Fibroblast of lung (primary cell): ENCODE data around the gene SH3TC1.

Experiments used
- EZH2 ChIP-seq: IDR thresholded peaks from 2 replicates; pipeline ENCODE4 v1.5.1; 2012; ENCODE audit warnings: low read length, control low read depth, mild to moderate bottlenecking; ENCODE audit errors: missing control alignments
- TF ChIP-seq, protein P1 (sequence below), 2 donors: IDR thresholded peaks in 1 of 2; conservative IDR thresholded peaks in 1 of 2; 1 replicate in 1 of 2; 2 replicates in 1 of 2; pipeline ENCODE4 v1.5.1; 2011 to 2012; ENCODE audit warnings: low read length in 2 of 2, control low read depth in 1 of 2, inconsistent platforms in 1 of 2, low read depth in 1 of 2, mild to moderate bottlenecking in 1 of 2

GRCh38 chr4:8216443-8217245, 17.6 kb downstream of the SH3TC1 start:
- TF ChIP-seq, protein P1, sequence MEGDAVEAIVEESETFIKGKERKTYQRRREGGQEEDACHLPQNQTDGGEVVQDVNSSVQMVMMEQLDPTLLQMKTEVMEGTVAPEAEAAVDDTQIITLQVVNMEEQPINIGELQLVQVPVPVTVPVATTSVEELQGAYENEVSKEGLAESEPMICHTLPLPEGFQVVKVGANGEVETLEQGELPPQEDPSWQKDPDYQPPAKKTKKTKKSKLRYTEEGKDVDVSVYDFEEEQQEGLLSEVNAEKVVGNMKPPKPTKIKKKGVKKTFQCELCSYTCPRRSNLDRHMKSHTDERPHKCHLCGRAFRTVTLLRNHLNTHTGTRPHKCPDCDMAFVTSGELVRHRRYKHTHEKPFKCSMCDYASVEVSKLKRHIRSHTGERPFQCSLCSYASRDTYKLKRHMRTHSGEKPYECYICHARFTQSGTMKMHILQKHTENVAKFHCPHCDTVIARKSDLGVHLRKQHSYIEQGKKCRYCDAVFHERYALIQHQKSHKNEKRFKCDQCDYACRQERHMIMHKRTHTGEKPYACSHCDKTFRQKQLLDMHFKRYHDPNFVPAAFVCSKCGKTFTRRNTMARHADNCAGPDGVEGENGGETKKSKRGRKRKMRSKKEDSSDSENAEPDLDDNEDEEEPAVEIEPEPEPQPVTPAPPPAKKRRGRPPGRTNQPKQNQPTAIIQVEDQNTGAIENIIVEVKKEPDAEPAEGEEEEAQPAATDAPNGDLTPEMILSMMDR (conservative IDR thresholded peaks at IDR 0.05 in 1 of 2, IDR thresholded peaks at IDR 0.05 in 1 of 2; ENCODE audit: low read depth in 1 of 2, low read length in 2 of 2): no peak
- no peak for TF ChIP-seq EZH2
